HG03565 (cell line): ENCODE data around the gene CBX4.
"Not testable (repeated sequence)": the region's sequence is repeated elsewhere in the genome, so short reads cannot be mapped to it uniquely, and the experiment has no call there.

Experiments used
- ATAC-seq: cut with Tn5 transposase; IDR thresholded peaks from one replicate; pipeline ENCODE4 v1.9.1; 2021; ENCODE audit warnings: mild to moderate bottlenecking, moderate library complexity; ENCODE audit not compliant: unreplicated experiment

Gene CBX4

GRCh38 chr17:79861413-79862216, 22.4 kb upstream of the CBX4 start:
- ATAC-seq: no peak

GRCh38 chr17:79859676-79860615, 20.7 kb upstream of the CBX4 start:
- ATAC-seq: no peak

- no peak for ATAC-seq
These were observed 17.9 kb upstream of the CBX4 start for GRCh38 chr17:79857095-79857494.

GRCh38 chr17:79855331-79856124, 16.3 kb upstream of the CBX4 start:
- ATAC-seq: no peak

GRCh38 chr17:79854080-79855060, 15.1 kb upstream of the CBX4 start:
- no peak for ATAC-seq

- ATAC-seq: not testable (repeated sequence)
These were observed 13.9 kb upstream of the CBX4 start for GRCh38 chr17:79853168-79853567.

GRCh38 chr17:79852748-79853147, 13.5 kb upstream of the CBX4 start:
- no peak for ATAC-seq

- no peak for ATAC-seq
These were observed 12.2 kb upstream of the CBX4 start for GRCh38 chr17:79851461-79851817.

GRCh38 chr17:79850571-79851460, 11.6 kb upstream of the CBX4 start:
- no peak for ATAC-seq

- ATAC-seq: no peak
These were observed 10.7 kb upstream of the CBX4 start for GRCh38 chr17:79849953-79850352.

- ATAC-seq: no peak
These were observed 9.1 kb upstream of the CBX4 start for GRCh38 chr17:79848370-79848766.

GRCh38 chr17:79847698-79848369, 8.6 kb upstream of the CBX4 start:
- ATAC-seq: no peak

- no peak for ATAC-seq
These were observed 6.3 kb upstream of the CBX4 start for GRCh38 chr17:79845601-79845949.

GRCh38 chr17:79844869-79845600, 5.8 kb upstream of the CBX4 start:
- no peak for ATAC-seq

- no peak for ATAC-seq
These were observed 4.9 kb upstream of the CBX4 start for GRCh38 chr17:79843816-79844800.

GRCh38 chr17:79843474-79843815, 4.2 kb upstream of the CBX4 start:
- ATAC-seq: no peak
